ENCODE results near the gene ROR1. TPM values are rescaled to one million over a fixed set of nuclear protein-coding genes. Genes with fewer than 3 reads are reported as not detected.

Gene ROR1
- total and polyA plus RNA-seq, 2 donors (not counting 3 experiments of a cell fraction or from before 2014, with no cell fraction given): 2.6 to 3.5 TPM

- ChIA-PET CTCF (interaction anchor here (1.1 to 1.6 kb wide), 3 partner anchors 34 to 498 kb away, joined by 3 to 6 read pairs (median 4); no protein-coding TSS in a partner anchor), POLR2A (no interaction called here)
- no TSS peak for BruUV-seq (replicated peaks)
- Histone ChIP-seq H3K9me1 (replicated peaks; ENCODE audit: control insufficient read depth, extremely low read depth, insufficient read depth, low read length) (no peaks in the 10 kb centered on the region), H4K20me1 (replicated peaks; ENCODE audit: control insufficient read depth, extremely low read depth, insufficient read depth, low read length) (no peaks in the 10 kb centered on the region), H3K79me2 (ENCODE audit: control insufficient read depth, insufficient read depth, low read length) (no peaks in the 10 kb centered on the region), H2AFZ (ENCODE audit: low read depth, low read length) (peak overlapping the region; percentile 36), H3K4me1 (ENCODE audit: control insufficient read depth, extremely low read depth, insufficient read depth, low read length) (peaks cover 14% of the 10 kb centered on the region), H3K9me3 (replicated peaks; ENCODE audit: control insufficient read depth, insufficient read depth, low read length) (no peaks in the 10 kb centered on the region), H3K36me3 (ENCODE audit: control insufficient read depth in 2 of 2, extremely low read depth in 1 of 2, insufficient read depth in 2 of 2, low read length in 2 of 2) (no peaks in the 10 kb centered on the region), H3K27ac (ENCODE audit: insufficient read depth, low read depth, low read length) (no peak overlapping the region), H3K27me3 (ENCODE audit: control insufficient read depth in 2 of 2, insufficient read depth in 2 of 2, low read length in 2 of 2) (no peaks in the 10 kb centered on the region), H3K4me3 (replicated peaks in 1 of 3; ENCODE audit: insufficient read depth in 1 of 3, low read depth in 1 of 3, low read length in 3 of 3) (no peak overlapping the region), H3K9ac (replicated peaks; ENCODE audit: extremely low read depth, insufficient read depth, low read length) (no peak overlapping the region), H3K4me2 (ENCODE audit: insufficient read depth, low read length) (peak overlapping the region; percentile 63)
- DNase-seq (ENCODE audit: low read depth, low spot score) (peak; percentile 38), FAIRE-seq (peak; percentile 33)
- intact Hi-C loops (cut with micrococcal nuclease) (loop anchor here (5.0 kb wide), 1 partner anchor 70 kb away; no protein-coding TSS in a partner anchor), dilution Hi-C loops (cut with MboI; ENCODE audit: extremely low pct_ligation_motif_present, low sequenced_read_pairs) (no loop called here)
- TF ChIP-seq POLR2AphosphoS5 (IDR thresholded peaks at IDR 0.05; ENCODE audit: insufficient read depth, low read depth, low read length) (no peak), GATA2 (IDR thresholded peaks at IDR 0.05; ENCODE audit: insufficient read depth, insufficient read length, low read depth, low read length) (peak; percentile 58)
These were observed 398.0 kb downstream of the ROR1 start for GRCh38 chr1:64171797-64172281.

GRCh38 chr1:64172458-64172983 is 398.7 kb downstream of the ROR1 start:
- no peaks in the 10 kb centered on the region for H3K79me2 ChIP-seq (ENCODE audit: control insufficient read depth, insufficient read depth, low read length)
- H3K9ac ChIP-seq (replicated peaks; ENCODE audit: extremely low read depth, insufficient read depth, low read length): no peak overlapping the region
- intact Hi-C loops (cut with micrococcal nuclease) (loop anchor here (5.0 kb wide), 1 partner anchor 70 kb away; no protein-coding TSS in a partner anchor), dilution Hi-C loops (cut with MboI; ENCODE audit: extremely low pct_ligation_motif_present, low sequenced_read_pairs) (no loop called here)
- peaks cover 14% of the 10 kb centered on the region for H3K4me1 ChIP-seq (ENCODE audit: control insufficient read depth, extremely low read depth, insufficient read depth, low read length)
- TF ChIP-seq EZH2 (IDR thresholded peaks at IDR 0.05; ENCODE audit: borderline replicate concordance, low read depth, low read length, severe bottlenecking) (no peak), GATA2 (IDR thresholded peaks at IDR 0.05; ENCODE audit: insufficient read depth, insufficient read length, low read depth, low read length) (no peak), JUN (IDR thresholded peaks at IDR 0.05; ENCODE audit: borderline replicate concordance, insufficient read depth, insufficient read length, low read depth) (no peak), MYC (IDR thresholded peaks at IDR 0.05; ENCODE audit: low read depth, low read length) (no peak), FOS (IDR thresholded peaks at IDR 0.05; ENCODE audit: borderline replicate concordance, insufficient read depth, low read length) (no peak), MAX (IDR thresholded peaks at IDR 0.05; ENCODE audit: insufficient read depth, insufficient read length) (no peak), POLR2A (IDR thresholded peaks at IDR 0.05; ENCODE audit: low read depth, low read length) (no peak), CTCF (IDR thresholded peaks at IDR 0.05; ENCODE audit: extremely low read depth in 1 of 2, insufficient read depth in 1 of 2, low read depth in 1 of 2, low read length in 2 of 2) (no peak), POLR2AphosphoS5 (IDR thresholded peaks at IDR 0.05; ENCODE audit: insufficient read depth, low read depth, low read length) (no peak)
- no peak overlapping the region for H2AFZ ChIP-seq (ENCODE audit: low read depth, low read length)
- no peak overlapping the region for H3K4me3 ChIP-seq (replicated peaks in 1 of 3; ENCODE audit: insufficient read depth in 1 of 3, low read depth in 1 of 3, low read length in 3 of 3)
- DNase-seq (ENCODE audit: low read depth, low spot score): peak; percentile 39
- no peaks in the 10 kb centered on the region for H3K9me1 ChIP-seq (replicated peaks; ENCODE audit: control insufficient read depth, extremely low read depth, insufficient read depth, low read length)
- H3K36me3 ChIP-seq (ENCODE audit: control insufficient read depth in 2 of 2, extremely low read depth in 1 of 2, insufficient read depth in 2 of 2, low read length in 2 of 2): no peaks in the 10 kb centered on the region
- H3K27me3 ChIP-seq (ENCODE audit: control insufficient read depth in 2 of 2, insufficient read depth in 2 of 2, low read length in 2 of 2): no peaks in the 10 kb centered on the region
- ChIA-PET CTCF (interaction anchor here (1.3 kb wide), 2 partner anchors 8 to 73 kb away, joined by 3 to 5 read pairs; no protein-coding TSS in a partner anchor), POLR2A (no interaction called here)
- no peaks in the 10 kb centered on the region for H4K20me1 ChIP-seq (replicated peaks; ENCODE audit: control insufficient read depth, extremely low read depth, insufficient read depth, low read length)
- peak; percentile 40 for FAIRE-seq
- H3K4me2 ChIP-seq (ENCODE audit: insufficient read depth, low read length): peak overlapping the region; percentile 63
- no peaks in the 10 kb centered on the region for H3K9me3 ChIP-seq (replicated peaks; ENCODE audit: control insufficient read depth, insufficient read depth, low read length)
- peak overlapping the region; percentile 46 for H3K27ac ChIP-seq (ENCODE audit: insufficient read depth, low read depth, low read length)
- BruUV-seq (replicated peaks): no TSS peak

Measured in endothelial cell of umbilical vein (primary cell).